Epidermal melanocyte (primary cell): Measurements from ENCODE around the gene OR4Q2.
"Not testable (repeated sequence)": the region's sequence is repeated elsewhere in the genome, so short reads cannot be mapped to it uniquely, and the experiment has no call there.

ENCODE experiments used
- DNase-seq: peaks from one replicate; pipeline ENCODE4 v3.0.0; 2011; ENCODE audit warnings: low spot score; ENCODE audit not compliant: insufficient read length

Gene OR4Q2

DNA sequence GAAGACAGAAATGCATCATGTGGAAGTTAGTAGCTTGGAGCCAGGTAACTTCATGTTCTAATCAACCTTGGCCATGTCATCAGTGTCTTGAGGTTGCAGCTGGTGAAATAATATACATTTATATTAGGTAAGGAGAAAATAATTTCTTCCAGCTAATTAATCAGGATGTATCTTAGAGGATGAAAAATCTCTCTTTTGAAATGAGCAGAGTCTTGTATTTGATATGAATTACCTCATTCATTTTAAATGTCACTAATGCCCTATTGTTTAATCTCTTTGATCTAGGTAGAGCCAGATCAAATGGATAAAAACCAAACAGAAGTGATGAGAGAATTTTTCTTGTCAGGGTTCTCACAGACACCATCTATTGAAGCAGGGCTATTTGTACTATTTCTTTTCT is at the start of gene OR4Q2:
OR4Q2 (plus strand) TSS at position 301 of the 400 bp plus-strand sequence.
- no peak for DNase-seq

DNA sequence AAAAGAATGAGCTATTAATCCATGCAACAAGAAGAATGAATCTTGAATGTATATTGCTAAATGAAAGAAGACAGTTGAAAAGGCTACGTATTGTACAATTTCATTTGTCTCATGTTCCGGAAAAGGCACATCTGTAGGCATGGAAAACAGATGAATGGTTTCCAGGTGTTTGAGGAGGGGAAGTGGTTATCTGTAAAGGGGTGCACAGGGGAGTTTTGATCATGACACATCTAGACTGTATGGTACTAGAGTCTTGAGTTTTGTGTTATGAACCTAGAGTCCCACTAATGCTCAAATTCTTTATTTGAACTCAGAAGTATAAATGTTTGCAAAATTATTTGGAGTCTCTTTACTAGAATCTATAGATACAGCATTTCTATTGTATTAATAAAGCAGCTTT is 32.2 kb upstream of the OR4Q2 start:
- DNase-seq = not testable (repeated sequence)

DNA sequence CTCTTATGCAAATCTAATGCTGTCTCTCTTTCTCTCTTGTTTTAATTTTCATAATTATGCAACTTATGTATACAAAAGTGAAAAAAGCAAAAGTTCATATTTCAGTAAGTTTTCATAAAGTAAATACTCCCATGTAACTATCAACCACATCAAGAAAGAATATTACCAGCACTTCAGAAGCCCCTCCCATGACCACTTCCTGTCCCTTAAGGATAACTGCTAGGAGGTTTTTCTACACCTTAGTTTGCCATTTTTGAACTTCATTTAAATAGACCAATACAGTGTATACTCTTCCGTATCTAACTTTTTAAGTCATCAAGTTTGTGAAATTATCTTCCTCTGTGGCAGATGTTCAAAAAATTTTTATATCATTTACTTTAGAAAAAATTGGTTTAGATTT is 27.1 kb upstream of the OR4Q2 start:
- DNase-seq = no peak

DNA sequence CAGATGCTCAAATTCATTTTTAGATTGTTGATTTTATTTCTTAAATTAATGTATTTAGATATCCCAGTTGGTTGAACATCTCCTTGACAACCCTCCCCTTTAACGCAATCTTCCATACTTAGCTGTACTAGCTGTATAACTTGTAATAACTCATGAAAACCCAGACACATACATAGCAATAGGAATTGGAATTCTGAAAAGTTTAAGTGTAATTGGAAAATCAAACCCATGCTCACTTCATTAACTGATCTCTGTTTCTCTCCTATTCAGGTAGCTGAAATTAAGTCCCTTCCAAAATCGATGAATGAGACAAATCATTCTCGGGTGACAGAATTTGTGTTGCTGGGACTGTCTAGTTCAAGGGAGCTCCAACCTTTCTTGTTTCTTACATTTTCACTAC is 26.7 kb upstream of the OR4Q2 start, which contains the start of gene OR4K15:
OR4K15 (plus strand) TSS at position 301 of the 400 bp plus-strand sequence; CDS start at position 301, 0 bp downstream.
- DNase-seq = no peak

DNA sequence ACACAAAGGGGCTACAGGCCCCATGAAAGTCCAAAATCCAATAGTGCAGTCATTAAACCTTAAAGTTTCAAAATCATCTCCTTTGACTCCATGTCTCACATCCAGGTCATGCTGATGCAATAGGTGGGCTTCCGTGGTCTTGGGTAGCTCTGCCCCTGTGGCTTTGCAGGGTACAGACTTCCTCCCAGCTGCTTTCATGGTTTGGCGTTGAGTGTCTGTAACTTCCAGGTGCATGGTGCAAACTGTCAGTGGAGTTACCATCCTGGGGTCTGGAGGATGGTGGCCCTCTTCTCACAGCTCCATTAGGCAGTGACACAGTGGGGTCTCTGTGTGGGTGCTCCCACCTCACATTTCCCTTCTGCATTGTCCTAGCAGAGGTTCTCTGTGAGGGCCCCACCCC is 8.5 kb upstream of the OR4Q2 start:
- DNase-seq = no peak

DNA sequence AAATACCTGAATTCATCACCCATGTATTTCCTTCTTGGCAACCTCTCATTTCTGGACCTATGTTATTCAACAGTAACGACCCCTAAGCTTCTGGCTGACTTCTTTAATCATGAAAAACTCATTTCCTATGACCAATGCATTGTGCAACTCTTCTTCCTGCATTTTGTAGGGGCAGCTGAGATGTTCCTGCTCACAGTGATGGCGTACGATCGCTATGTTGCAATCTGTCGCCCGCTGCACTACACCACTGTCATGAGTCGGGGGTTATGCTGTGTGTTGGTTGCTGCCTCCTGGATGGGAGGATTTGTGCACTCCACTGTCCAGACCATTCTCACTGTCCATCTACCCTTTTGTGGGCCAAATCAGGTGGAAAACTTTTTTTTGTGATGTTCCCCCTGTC is 356 bp downstream of the OR4Q2 start:
- no peak for DNase-seq

DNA sequence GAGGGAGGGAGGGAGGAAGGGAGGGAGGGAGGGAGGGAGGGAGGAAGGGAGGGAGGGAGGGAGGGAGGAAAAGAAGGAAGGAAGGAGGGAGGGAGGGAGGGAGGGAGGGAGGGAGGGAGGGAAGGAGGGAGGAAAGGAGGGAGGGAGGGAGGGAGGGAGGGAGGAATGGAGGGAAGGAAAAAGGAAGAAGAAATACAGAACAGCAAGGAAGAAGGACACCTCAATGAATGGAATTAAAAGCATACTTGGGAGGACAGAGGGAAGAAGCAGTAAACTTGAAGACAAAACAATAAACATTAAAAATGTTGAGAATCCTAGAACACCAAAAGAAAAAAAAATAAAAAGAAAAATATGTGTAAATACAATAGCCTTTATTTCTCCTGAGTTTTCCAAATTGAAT is 6.2 kb downstream of the OR4Q2 start:
- no peak for DNase-seq

DNA sequence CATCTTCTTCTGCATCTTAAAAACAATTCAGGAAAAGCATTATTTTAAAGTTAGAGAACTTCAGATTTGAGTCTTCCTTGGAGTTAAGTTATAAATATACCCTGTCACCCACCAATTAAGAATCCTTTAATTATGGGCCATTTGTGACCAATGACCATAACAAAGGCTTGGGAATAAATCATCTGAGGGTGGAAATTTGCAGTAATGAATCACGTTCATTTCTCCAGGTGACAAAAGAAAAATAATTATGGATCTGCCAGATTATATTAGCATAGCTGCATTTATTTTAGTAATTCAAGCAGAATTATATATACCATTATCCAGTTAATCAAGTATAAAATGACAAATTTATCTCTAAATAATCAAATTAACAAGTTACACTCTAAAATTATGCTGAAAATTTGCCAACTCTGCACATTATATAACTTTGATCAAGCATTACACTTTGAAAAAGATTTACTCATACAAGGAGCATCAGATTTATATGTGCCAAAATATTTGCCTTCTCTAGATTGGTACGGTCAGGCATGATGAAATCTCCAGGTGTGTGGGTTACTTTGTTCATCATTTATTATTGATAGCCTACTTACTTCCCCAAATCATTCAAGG is 17.4 kb downstream of the OR4Q2 start, which contains the start of gene OR4K14:
OR4K14 (minus strand) TSS at position 51 of the 609 bp plus-strand sequence. CDS start 4,114 bp downstream, outside the sequence.
- no peak for DNase-seq

DNA sequence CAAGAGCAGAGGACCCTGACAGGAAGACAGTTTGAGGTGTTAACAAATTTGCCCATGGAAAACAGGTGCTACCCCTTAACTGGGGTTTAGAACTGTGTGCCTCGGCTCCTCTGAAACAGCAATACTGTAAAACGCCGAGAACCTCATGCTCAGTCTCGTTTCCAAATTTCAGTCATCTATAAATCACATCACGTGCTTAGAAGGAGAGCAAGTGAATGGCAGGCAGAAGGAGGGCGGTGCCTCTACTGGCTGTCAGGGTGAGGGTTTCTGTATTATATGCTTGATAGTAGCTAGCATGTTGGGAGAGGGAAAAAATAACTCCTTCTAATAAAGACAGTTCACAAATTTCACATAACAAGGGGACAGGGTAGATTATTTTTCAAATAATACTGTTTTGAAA is 29.1 kb downstream of the OR4Q2 start:
- no peak for DNase-seq

DNA sequence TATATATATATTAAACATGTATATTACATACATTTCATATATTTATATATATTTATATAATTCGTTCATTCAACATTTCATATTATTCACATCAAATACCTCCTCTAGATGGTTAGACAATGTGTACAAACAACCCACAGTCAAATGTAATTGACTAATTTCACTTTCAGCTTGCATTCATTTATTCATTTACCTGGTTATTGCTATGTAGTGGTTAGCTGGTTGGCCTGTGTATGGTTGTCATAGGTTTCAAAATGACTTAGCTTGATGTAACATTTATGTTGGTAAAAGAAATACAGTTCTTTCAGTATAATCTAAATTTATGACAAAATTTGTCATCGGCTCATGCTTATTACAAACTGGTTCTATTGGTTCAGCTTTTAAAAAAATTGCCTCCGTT is 33.5 kb downstream of the OR4Q2 start:
- no peak for DNase-seq

DNA sequence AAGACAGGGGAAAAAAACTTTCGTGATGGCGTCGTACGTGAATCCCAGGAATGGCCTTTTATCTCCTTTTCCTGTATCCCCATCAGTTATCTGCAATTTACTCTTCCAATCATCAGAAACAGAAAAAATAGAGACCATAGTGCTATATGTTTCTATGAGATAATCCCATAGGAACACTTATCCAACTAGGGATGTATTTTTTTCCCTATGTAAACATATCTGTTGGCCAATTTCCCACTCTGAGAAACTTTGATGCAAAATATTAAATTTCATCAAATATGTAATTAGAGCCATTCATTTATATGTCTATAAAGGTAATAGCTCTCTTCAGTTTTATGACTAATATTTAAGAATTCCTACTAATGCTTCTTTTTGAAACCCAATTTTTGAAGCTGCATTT is 34.0 kb downstream of the OR4Q2 start, which contains the start of gene OR4K13:
OR4K13 (minus strand) TSS at position 101 of the 400 bp plus-strand sequence. CDS start 1,280 bp downstream, outside the sequence.
- DNase-seq = no peak

DNA sequence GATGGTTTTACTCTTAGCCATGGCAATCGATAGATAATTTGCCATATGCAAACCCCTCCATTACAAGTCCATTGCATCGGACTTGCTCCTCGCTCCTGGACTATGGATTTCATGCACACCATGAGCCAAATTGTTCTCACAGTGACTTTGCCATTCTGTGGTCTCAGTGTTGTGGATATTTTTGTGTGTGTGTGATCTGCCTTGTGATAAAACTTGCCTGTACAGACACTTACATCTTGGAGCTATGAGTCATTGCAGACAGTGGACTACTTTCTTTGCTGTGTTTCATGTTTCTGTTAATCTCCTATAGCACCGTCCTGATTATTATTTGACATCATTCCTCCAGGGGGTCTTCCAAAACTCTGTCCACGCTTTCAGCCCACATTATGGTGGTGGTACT is 42.3 kb downstream of the OR4Q2 start:
- DNase-seq = no peak

DNA sequence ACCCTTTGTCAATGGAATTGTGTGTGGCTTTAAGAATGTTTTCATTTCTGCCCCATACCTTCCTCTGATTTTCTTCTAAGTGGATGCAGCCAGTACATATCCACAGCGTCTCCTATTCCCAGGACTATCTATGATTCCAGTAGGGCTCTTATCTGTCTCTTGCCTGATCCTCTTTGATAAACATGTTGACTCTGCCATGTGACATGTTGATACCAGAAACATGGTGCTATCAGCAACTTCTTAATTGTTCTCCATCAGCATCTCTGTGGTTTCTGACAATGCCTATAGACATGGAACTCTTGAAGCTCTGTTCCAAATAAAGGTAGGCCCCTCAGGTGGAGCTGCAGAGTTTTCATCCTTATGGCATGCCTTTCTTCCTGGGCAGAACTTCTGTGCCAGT is 46.2 kb downstream of the OR4Q2 start:
- DNase-seq = no peak
